GM21529 (cell line): ENCODE data around the gene PFKFB2.
"Not testable (repeated sequence)": the region's sequence is repeated elsewhere in the genome, so short reads cannot be mapped to it uniquely, and the experiment has no call there.

ENCODE experiments used
- ATAC-seq: cut with Tn5 transposase; IDR thresholded peaks from one replicate; pipeline ENCODE4 v1.9.1; 2021; ENCODE audit not compliant: unreplicated experiment

Gene PFKFB2

GRCh38 chr1:207036865-207037264 lies 16.2 kb upstream of the PFKFB2 start:
- ATAC-seq, result no peak

DNA sequence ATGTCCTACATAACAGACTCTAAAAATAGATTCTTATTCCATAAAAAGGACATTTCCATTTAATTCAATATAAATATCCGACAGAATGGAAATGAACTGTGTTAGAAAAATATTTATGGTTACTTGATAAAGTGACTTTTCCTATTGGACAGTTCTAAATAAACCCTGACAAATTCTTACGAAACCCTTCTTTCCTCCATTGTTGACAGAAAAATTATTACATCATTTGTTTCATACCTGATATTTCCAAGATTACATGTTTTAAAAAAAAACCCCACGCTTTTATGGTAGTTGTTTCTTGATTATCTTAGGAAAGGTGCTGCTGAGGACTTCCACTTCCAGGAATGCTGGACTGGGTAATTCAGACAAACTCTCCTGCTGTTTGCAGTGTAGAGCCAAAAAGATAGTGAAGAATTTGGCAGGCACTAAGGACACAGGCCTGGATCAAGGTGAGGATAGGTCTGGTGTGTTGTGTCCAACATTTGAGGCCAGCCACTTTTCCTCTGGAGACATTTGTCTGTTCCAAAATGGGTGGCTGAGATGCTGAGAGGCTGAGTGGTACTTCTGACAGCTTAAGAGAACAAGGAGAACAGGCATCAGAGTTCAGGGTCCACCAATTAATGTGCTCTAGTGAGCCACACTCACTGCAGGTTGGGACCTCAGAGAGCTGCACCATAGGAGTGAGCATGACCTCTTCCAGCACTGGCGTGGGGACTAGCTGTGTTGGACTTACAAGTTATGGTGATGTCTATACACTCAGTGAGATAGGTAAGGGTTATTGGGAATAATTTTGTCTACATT lies 13.5 kb upstream of the PFKFB2 start:
- no peak for ATAC-seq

DNA sequence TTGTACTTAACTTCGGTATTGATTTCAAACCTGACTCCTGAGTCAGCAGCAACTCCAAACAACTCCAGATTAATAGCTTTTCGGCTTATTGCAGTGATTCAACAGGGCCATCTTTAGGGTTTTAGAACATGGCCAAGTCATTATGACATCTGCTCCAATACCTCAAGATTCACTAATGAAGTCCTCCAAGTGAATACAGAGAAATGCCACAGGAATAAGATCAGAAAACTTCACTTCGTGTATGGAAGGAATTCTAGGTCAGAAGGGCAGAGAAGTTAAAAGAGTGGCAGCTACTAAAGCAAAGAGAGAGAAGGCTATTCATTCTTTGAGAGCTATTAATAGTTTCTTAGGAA lies 12.9 kb upstream of the PFKFB2 start:
- no peak for ATAC-seq

DNA sequence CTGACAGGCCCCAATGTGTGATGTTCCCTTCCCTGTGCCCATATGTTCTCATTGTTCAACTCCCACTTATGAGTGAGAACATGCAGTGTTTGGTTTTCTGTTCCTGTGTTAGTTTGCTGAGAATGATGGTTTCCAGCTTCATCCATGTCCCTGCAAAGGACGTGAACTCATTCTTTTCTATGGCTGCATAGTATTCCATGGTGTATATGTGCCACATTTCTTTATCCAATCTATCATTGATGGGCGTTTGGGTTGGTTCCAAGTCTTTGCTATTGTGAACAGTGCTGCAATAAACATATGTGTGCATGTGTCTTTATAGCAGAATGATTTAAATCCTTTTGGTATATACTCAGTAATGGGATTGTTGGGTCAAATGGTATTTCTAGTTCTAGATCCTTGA lies 11.7 kb upstream of the PFKFB2 start:
- not testable (repeated sequence) for ATAC-seq

DNA sequence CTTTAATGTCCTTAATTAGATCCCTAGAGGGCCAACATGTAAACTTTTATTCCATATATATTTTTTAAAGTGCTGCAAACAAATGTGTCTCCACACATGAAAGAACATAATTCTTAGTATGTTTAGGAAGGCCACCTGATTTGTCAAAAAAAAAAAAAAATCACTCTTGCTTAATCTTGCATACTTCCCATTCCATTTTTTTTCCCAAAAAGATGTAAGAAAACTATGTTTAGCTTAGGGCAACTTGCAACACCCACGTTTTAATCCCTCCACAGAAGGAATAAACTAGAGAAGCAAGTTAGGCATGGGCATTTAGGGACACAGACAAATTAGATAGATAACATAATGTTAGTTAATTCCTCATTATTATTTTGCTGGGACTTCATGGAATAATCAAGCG lies 7.6 kb upstream of the PFKFB2 start:
- ATAC-seq, result no peak

- ATAC-seq, result no peak
Observed at GRCh38 chr1:207047505-207047904, 5.6 kb upstream of the PFKFB2 start.

GRCh38 chr1:207048041-207048440 lies 5.0 kb upstream of the PFKFB2 start:
- no peak for ATAC-seq

- no peak for ATAC-seq
Observed at GRCh38 chr1:207049054-207049453, 4.0 kb upstream of the PFKFB2 start.

DNA sequence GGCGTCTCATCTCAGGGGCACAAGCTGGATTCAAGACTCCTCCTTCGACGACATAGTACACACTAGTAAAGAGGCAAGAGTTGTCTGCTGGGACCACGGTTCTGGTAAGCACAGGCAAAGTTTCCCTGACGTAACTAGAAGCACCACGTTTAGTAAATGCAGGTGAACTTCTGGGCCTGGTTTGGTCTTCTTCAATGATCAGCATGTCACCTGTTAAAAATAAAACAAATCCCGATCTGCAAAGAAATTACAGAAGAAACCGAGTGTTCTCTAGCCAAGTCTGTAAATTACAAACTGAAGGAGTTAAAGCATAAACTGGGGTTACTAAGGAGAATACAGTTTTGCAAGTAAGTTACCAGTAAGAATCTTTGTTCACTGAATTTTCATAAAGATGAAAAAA lies 3.6 kb upstream of the PFKFB2 start:
- no peak for ATAC-seq

- no peak for ATAC-seq
Observed at GRCh38 chr1:207049974-207050391, 3.1 kb upstream of the PFKFB2 start.

DNA sequence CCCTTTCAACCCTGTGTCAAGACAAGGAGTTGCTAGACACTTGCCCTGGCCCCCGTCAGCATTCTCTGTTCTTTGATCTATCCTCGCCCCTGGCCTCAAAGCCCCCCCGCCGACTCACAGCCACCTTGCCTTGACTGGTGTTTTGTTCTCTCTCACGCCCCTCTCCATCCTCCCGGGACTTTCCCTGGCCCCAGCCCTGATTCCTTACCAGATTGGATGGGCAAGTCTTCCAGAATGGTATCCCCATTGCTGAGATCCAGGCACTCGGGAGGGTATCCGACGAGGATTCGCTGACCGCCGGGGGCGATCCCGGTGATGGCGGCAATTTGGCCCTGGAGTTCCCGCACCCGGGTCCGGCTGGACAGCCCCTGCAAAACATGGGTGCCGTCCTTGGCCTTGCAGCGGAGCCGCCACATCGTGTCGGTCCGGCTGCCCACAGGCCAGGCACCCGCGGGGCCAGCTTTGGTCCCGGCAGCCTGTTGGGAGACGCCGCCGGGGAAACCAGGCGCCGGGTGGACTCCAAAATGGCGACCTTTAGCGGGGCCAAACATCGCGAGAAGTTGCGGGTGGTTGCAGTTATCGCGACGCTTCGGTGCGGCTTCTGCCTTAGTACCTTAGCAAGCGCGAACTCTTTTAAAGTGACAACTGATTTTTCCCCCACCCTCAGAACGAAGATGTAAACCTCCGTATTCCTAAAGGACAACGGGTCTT lies 2.4 kb upstream of the PFKFB2 start:
- ATAC-seq, result peak; percentile 49

DNA sequence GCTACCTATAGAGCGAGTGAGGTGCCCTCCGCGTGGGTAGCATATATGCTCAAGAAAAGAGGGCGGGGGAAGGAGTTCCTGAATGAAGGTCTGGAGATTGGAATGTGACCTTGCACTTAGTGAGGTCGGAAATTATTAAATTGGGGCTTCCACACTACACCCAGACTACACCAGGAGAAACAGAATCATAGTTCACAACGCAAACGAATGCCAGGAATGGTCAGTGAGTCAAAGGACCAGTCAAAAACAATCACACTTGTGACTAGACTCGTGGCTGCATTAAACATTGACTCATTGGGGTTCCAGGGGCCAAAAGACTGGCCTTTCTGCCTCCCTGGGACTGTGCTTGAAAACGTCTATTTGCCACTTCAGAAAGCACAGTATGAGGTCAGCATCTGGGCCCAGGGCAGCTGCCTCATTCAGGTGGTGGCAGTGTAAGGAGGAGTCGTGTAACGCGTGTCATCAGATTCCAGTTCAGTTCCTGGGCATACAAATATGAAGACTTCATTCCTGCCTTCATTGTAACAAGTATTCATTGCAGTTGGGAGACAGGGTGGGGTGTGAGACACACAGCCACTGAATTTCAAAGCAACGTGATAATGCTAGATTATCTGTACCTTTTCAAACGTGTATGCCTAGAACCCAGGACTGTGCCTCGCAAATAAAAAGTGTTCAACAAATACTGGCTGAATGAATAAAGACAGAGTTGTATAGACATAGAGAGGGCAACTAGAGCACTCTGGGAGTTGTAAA lies 1.7 kb upstream of the PFKFB2 start, which contains the start of gene YOD1:
Gene YOD1 (minus strand): TSS at position 18 of the 753 bp plus-strand sequence. CDS start 178 bp downstream, outside the sequence.
- ATAC-seq, result no peak

GRCh38 chr1:207054491-207054890 lies 1.4 kb downstream of the PFKFB2 start:
- no peak for ATAC-seq

- ATAC-seq, result no peak
Observed at GRCh38 chr1:207055386-207056001, 2.4 kb downstream of the PFKFB2 start.

GRCh38 chr1:207056673-207057072 lies 3.6 kb downstream of the PFKFB2 start:
- no peak for ATAC-seq

GRCh38 chr1:207058252-207058651 lies 5.2 kb downstream of the PFKFB2 start:
- no peak for ATAC-seq

GRCh38 chr1:207058878-207059867 lies 6.1 kb downstream of the PFKFB2 start:
- ATAC-seq, result no peak

DNA sequence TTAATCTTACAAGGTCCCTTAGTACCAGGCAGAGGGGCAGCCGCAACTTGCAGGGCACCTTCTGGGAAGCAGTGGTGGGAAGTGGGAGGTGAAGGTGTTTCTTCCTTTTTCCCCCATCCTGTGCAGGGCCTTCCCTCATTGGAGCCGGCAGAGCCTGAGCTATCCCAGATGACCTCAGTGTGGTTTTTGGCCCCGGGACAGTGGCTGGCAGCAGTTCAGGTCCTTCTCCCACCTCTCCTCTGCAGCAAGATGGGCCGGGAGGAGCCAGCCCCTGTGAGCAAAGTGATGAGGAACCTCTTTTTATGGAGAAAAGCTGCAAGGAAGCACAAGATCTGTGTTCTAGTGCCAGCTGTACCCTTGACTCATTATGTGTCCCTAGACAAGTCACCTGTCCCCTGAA lies 6.8 kb downstream of the PFKFB2 start:
- no peak for ATAC-seq

GRCh38 chr1:207060596-207060995 lies 7.5 kb downstream of the PFKFB2 start:
- ATAC-seq, result no peak

DNA sequence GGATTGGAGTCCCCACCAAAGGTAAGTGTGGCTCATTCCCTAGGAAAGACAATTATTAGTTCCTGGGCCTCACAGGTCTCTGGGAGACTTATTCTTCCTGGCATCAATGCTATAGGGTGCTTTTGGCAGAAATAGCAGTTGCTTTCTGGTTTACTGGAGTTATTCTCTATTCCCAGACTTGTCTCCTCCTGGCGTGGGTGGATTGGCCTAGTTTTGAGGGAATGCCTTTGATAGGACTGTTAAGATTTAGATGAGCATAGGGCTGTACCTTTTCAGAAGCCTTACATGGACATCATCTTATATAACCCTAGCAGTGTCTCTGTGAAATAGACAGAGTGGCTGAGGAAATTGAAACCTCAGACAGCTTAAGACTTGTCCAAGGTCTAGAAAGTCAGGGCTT lies 9.0 kb downstream of the PFKFB2 start:
- no peak for ATAC-seq
